Gastroesophageal sphincter (tissue), 4 donors: ENCODE results near the gene TECTB. TPM values are rescaled to one million over a fixed set of nuclear protein-coding genes. Genes with fewer than 3 reads are reported as not detected.

Experiments used
- ATAC-seq: fragments of 150-250 bp; one replicate; pipeline ENCODE4 v1.9.1; 2016; ENCODE audit warnings: mild to moderate bottlenecking, moderate library complexity
- H3K27ac ChIP-seq, 4 donors: fragments of 200-600 bp; sonication (generic) in 3 of 4; 1 replicate in 3 of 4; 2 replicates in 1 of 4; pipeline ENCODE4 v1.5.1; 2016 to 2019
- H3K27me3 ChIP-seq: fragments of 200-600 bp; sonication (generic); one replicate; pipeline ENCODE4 v1.5.1; 2019
- H3K36me3 ChIP-seq, 2 donors: fragments of 200-600 bp; sonication (generic); one replicate each; pipeline ENCODE4 v1.5.1; 2019; ENCODE audit warnings: control low read depth in 1 of 2
- H3K4me1 ChIP-seq, 3 donors: fragments of 200-600 bp; sonication (generic); 1 replicate in 2 of 3; 2 replicates in 1 of 3; pipeline ENCODE4 v1.5.1; 2016 to 2019; ENCODE audit warnings: control low read depth in 2 of 3
- H3K4me3 ChIP-seq, 2 donors: fragments of 200-600 bp; sonication (generic); one replicate each; pipeline ENCODE4 v1.5.1; 2019; ENCODE audit warnings: mild to moderate bottlenecking in 1 of 2, moderate library complexity in 1 of 2
- H3K9me3 ChIP-seq, 3 donors: fragments of 200-600 bp; sonication (generic); one replicate each; pipeline ENCODE4 v1.5.1; 2017 to 2019; ENCODE audit warnings: control low read depth in 2 of 3
- CTCF ChIP-seq, 4 experiments: fragments of 200-600 bp in 2 of 4; fragments of 450-650 bp in 2 of 4; sonication (generic) in 1 of 4; IDR thresholded peaks; one replicate each; pipeline ENCODE4 v1.5.1; 2017 to 2019; ENCODE audit warnings: antibody characterized with exemption in 4 of 4, mild to moderate bottlenecking in 2 of 4, moderate library complexity in 2 of 4
- EP300 ChIP-seq: sonication (generic); formaldehyde crosslinking; IDR thresholded peaks from one replicate; pipeline ENCODE4 v1.6.1; 2017; ENCODE audit warnings: antibody characterized with exemption, mild to moderate bottlenecking
- POLR2A ChIP-seq, 2 donors: fragments of 450-650 bp; IDR thresholded peaks; one replicate each; pipeline ENCODE4 v1.6.1; 2017; ENCODE audit warnings: antibody characterized with exemption in 2 of 2, mild to moderate bottlenecking in 2 of 2, moderate library complexity in 1 of 2
- POLR2AphosphoS5 ChIP-seq: sonication (generic); formaldehyde crosslinking; IDR thresholded peaks from one replicate; pipeline ENCODE4 v1.6.1; 2017; ENCODE audit warnings: antibody characterized with exemption
- WGBS, 2 donors: methylation state at CpG; one replicate each; pipeline ENCODE4 v1.1.5; 2018; ENCODE audit warnings: low coverage in 1 of 2; 5-methylcytosine and 5-hydroxymethylcytosine counted together
- total RNA-seq, 4 donors: library from RNA; depleted of rRNA; stranded (reverse); fragments of >200 nt; gene quantifications; one replicate each; pipeline ENCODE4 v1.1.0, GENCODE V29; 2016

The TECTB gene
- total RNA-seq, 4 donors from 2014 or later: not detected

GRCh38 chr10:112335111-112335867 is 52.1 kb downstream of the TECTB start:
- no peaks in the 10 kb centered on the region for H3K36me3 ChIP-seq
- no peaks in the 10 kb centered on the region for H3K9me3 ChIP-seq
- no peak for TF ChIP-seq CTCF (IDR thresholded peaks at IDR 0.05)
- no peak for TF ChIP-seq POLR2AphosphoS5
- TF ChIP-seq EP300: no peak
- TF ChIP-seq POLR2A (IDR thresholded peaks at IDR 0.05): no peak
- H3K27ac ChIP-seq: no peak overlapping the region
- H3K4me3 ChIP-seq: no peak overlapping the region
- no peak for ATAC-seq
- H3K27me3 ChIP-seq: peaks cover 10% of the 10 kb centered on the region
- WGBS, 2 donors: 39 to 48% methylated on average over 4 to 5 of the region's 5 CpGs
- H3K4me1 ChIP-seq: no peaks in the 10 kb centered on the region

- WGBS, 2 donors: 61 to 86% methylated on average over 3 to 4 of the region's 4 CpGs
- no peak for ATAC-seq
Observed at GRCh38 chr10:112335868-112336265, 52.7 kb downstream of the TECTB start.

GRCh38 chr10:112336556-112337201 is 53.5 kb downstream of the TECTB start:
- 71 to 72% methylated on average over 5 of the region's 5 CpGs for WGBS, 2 donors
- Histone ChIP-seq H3K9me3 (no peaks in the 10 kb centered on the region), H3K36me3 (no peaks in the 10 kb centered on the region), H3K4me3 (no peak overlapping the region), H3K27ac (no peak overlapping the region), H3K4me1 (no peaks in the 10 kb centered on the region), H3K27me3 (peaks cover 10% of the 10 kb centered on the region)
- ATAC-seq: no peak
- no peak for TF ChIP-seq EP300
- TF ChIP-seq POLR2A (IDR thresholded peaks at IDR 0.05): no peak
- no peak for TF ChIP-seq POLR2AphosphoS5
- no peak for TF ChIP-seq CTCF (IDR thresholded peaks at IDR 0.05)

More at GRCh38 chr10:112335868-112336265, 52.7 kb downstream of the TECTB start:
- H3K4me3 ChIP-seq: no peak overlapping the region
- H3K9me3 ChIP-seq: no peaks in the 10 kb centered on the region
- no peaks in the 10 kb centered on the region for H3K4me1 ChIP-seq
- H3K27me3 ChIP-seq: peaks cover 10% of the 10 kb centered on the region
- TF ChIP-seq POLR2AphosphoS5 (no peak), EP300 (no peak), POLR2A (IDR thresholded peaks at IDR 0.05) (no peak), CTCF (IDR thresholded peaks at IDR 0.05) (no peak)
- no peaks in the 10 kb centered on the region for H3K36me3 ChIP-seq
- H3K27ac ChIP-seq: no peak overlapping the region

- H3K4me3 ChIP-seq: no peak overlapping the region
- no peaks in the 10 kb centered on the region for H3K9me3 ChIP-seq
- 90% methylated on average over 2 of the region's 3 CpGs for WGBS, 2 donors
- ATAC-seq: no peak
- peaks cover 10% of the 10 kb centered on the region for H3K27me3 ChIP-seq
- TF ChIP-seq POLR2AphosphoS5 (no peak), EP300 (no peak), POLR2A (IDR thresholded peaks at IDR 0.05) (no peak), CTCF (IDR thresholded peaks at IDR 0.05) (no peak)
- H3K4me1 ChIP-seq: no peaks in the 10 kb centered on the region
- H3K27ac ChIP-seq: no peak overlapping the region
- no peaks in the 10 kb centered on the region for H3K36me3 ChIP-seq
Observed at GRCh38 chr10:112338957-112339356, 55.8 kb downstream of the TECTB start.

- 86 to 100% methylated on average over 1 of the region's 2 CpGs for WGBS, 2 donors
- no peak for ATAC-seq
- H3K9me3 ChIP-seq: no peaks in the 10 kb centered on the region
- no peaks in the 10 kb centered on the region for H3K4me1 ChIP-seq
- H3K27ac ChIP-seq: no peak overlapping the region
- peaks cover 10% of the 10 kb centered on the region for H3K27me3 ChIP-seq
- H3K4me3 ChIP-seq: no peak overlapping the region
- TF ChIP-seq POLR2A (IDR thresholded peaks at IDR 0.05): no peak
- TF ChIP-seq POLR2AphosphoS5: no peak
- no peaks in the 10 kb centered on the region for H3K36me3 ChIP-seq
Observed at GRCh38 chr10:112340601-112341000, 57.4 kb downstream of the TECTB start.
